K562 (cell line): ENCODE data around the gene TMEM11. TPM values are rescaled to one million over a fixed set of nuclear protein-coding genes. Genes with fewer than 3 reads are reported as not detected.

Experiments
- ATAC-seq: fragments of 200-7000 bp; cut with Tn5 transposase; 3 replicates; pipeline ENCODE4 v1.9.1; 2020; ENCODE audit warnings: moderate library complexity
- BruUV-seq: library from RNA; stranded (reverse); fragments of 400-500 nt; replicated peaks from 2 replicates; lab custom pipeline; 2021; lab: Mats Ljungman, UMichigan
- CTCF ChIA-PET: fragments of 300-600 bp; formaldehyde crosslinking; extraction: SDS; loops from one replicate; lab custom pipeline; 2021; ENCODE audit warnings: low intra/inter-chr PET ratio; lab: Yijun Ruan, JAX
- POLR2A ChIA-PET: fragments of 300-600, 350-650 bp; sonication (Branson Sonifier 250); formaldehyde crosslinking; extraction: SDS; loops from one replicate; lab custom pipeline; 2021; ENCODE audit warnings: antibody characterized with exemption, inconsistent platforms; lab: Yijun Ruan, JAX
- DNase-seq, 4 experiments: peaks; one replicate each; pipeline versions ENCODE4 v3.0.0 to v3.0.0-alpha.2; 2011 to 2018; ENCODE audit warnings: low spot score in 3 of 4, mixed read lengths in 3 of 4; ENCODE audit errors: extremely low read depth in 1 of 4
- FAIRE-seq: peaks from 2 replicates; lab custom pipeline; 2011; peaks lifted over from hg19 to GRCh38; lab: Jason Lieb, UNC
- H2AFZ ChIP-seq: 2 replicates; pipeline ENCODE4 v1.6.0; 2011; ENCODE audit warnings: low read depth, low read length, control low read depth, inconsistent platforms
- H3K27ac ChIP-seq: fragments of 200-600 bp; 3 replicates; pipeline ENCODE4 v1.8.0; 2011; ENCODE audit warnings: low read depth, mild to moderate bottlenecking, control low read depth, inconsistent platforms, low read length, moderate library complexity, mixed read lengths; ENCODE audit errors: extremely low read depth
- H3K27me3 ChIP-seq, 2 experiments: fragments of 300-600 bp in 1 of 2; 2 replicates in 1 of 2; 3 replicates in 1 of 2; pipeline versions ENCODE4 v1.6.0 to v1.8.0; 2011; ENCODE audit warnings: inconsistent platforms in 2 of 2, low read length in 2 of 2, mild to moderate bottlenecking in 1 of 2, mixed read lengths in 1 of 2, moderate library complexity in 1 of 2; ENCODE audit not compliant: control insufficient read depth in 2 of 2, insufficient read depth in 2 of 2
- H3K36me3 ChIP-seq: fragments of 300-600 bp; 3 replicates; pipeline ENCODE4 v1.8.0; 2011; ENCODE audit warnings: mild to moderate bottlenecking, low read length, inconsistent platforms; ENCODE audit not compliant: control insufficient read depth, insufficient read depth
- H3K4me1 ChIP-seq, 2 experiments: fragments of 200-600 bp in 1 of 2; replicated peaks in 1 of 2; 2 replicates in 1 of 2; 3 replicates in 1 of 2; pipeline versions ENCODE4 v1.5.1 to v1.8.0; 2011; ENCODE audit warnings: inconsistent platforms in 2 of 2, low read length in 2 of 2, mild to moderate bottlenecking in 1 of 2, mixed read lengths in 1 of 2, moderate library complexity in 1 of 2; ENCODE audit not compliant: control insufficient read depth in 2 of 2, insufficient read depth in 2 of 2
- H3K4me2 ChIP-seq: 2 replicates; pipeline ENCODE4 v1.6.1; 2011; ENCODE audit warnings: low read length, control low read depth, inconsistent platforms, mixed read lengths; ENCODE audit not compliant: insufficient read depth
- H3K4me3 ChIP-seq: fragments of 200-600 bp; sonication (generic), shearing (Covaris generic); 2 replicates; pipeline ENCODE4 v1.5.1; 2016; ENCODE audit warnings: control low read depth, inconsistent platforms
- H3K79me2 ChIP-seq: fragments of 200-600 bp; 3 replicates; pipeline ENCODE4 v1.8.0; 2011; ENCODE audit warnings: low read length, inconsistent platforms; ENCODE audit not compliant: control insufficient read depth, insufficient read depth
- H3K9ac ChIP-seq, 2 experiments: 2 replicates each; pipeline versions ENCODE4 v1.6.0 to v1.6.1; 2011; ENCODE audit warnings: low read depth in 2 of 2, low read length in 2 of 2, control low read depth in 1 of 2, inconsistent platforms in 1 of 2, mild to moderate bottlenecking in 1 of 2, mixed read lengths in 1 of 2; ENCODE audit not compliant: insufficient read depth in 1 of 2
- H3K9me1 ChIP-seq: one replicate; pipeline ENCODE4 v1.6.0; 2011; ENCODE audit warnings: inconsistent platforms, mild to moderate bottlenecking, low read length, moderate library complexity; ENCODE audit not compliant: control insufficient read depth, insufficient read depth
- H3K9me3 ChIP-seq: replicated peaks from 2 replicates; pipeline ENCODE4 v1.5.1; 2011; ENCODE audit warnings: low read depth, low read length, inconsistent platforms; ENCODE audit not compliant: control insufficient read depth, insufficient read depth
- H4K20me1 ChIP-seq: replicated peaks from 2 replicates; pipeline ENCODE4 v1.6.1; 2011; ENCODE audit warnings: low read length, inconsistent platforms, mixed read lengths; ENCODE audit not compliant: control insufficient read depth, insufficient read depth
- NFRKB ChIP-seq: fragments of 450-650 bp; IDR thresholded peaks from 2 replicates; pipeline ENCODE4 v1.6.1; 2016; ENCODE audit warnings: low read depth
- POLR2AphosphoS5 ChIP-seq: IDR thresholded peaks from 2 replicates; pipeline ENCODE4 v1.6.1; 2011; ENCODE audit warnings: mild to moderate bottlenecking, low read depth, low read length, moderate library complexity; ENCODE audit not compliant: control insufficient read depth, insufficient read depth
- TCF3 ChIP-seq: sonication (generic); formaldehyde crosslinking; IDR thresholded peaks from 2 replicates; pipeline ENCODE4 v1.4.0; 2020; ENCODE audit warnings: mild to moderate bottlenecking, missing genetic modification reagents
- TCF7L2 ChIP-seq: fragments of 150-350 bp; IDR thresholded peaks from 2 replicates; pipeline ENCODE4 v1.6.1; 2016; ENCODE audit warnings: low read depth, mild to moderate bottlenecking, low read length, moderate library complexity
- WGBS: fragments of 100-300 bp; shearing (Covaris generic); methylation state at CpG from one replicate; pipeline ENCODE4 v1.1.6; 2016; ENCODE audit warnings: low coverage, mixed read lengths; ENCODE audit not compliant: insufficient coverage; ENCODE audit errors: missing lambda C conversion rate; 5-methylcytosine and 5-hydroxymethylcytosine counted together
- in situ Hi-C: fragments of 300-500 bp; cut with MboI; formaldehyde crosslinking; loops from 4 replicates; pipeline ENCODE4 v1.15.0; 2018; ENCODE audit warnings: inconsistent platforms, mixed read lengths
- intact Hi-C: fragments of 100-400 bp; cut with micrococcal nuclease; formaldehyde crosslinking; loops from 2 replicates; pipeline ENCODE4 v1.14.2; 2022
- polyA plus RNA-seq, 8 experiments: library from polyadenylated mRNA; depleted of rRNA in 4 of 8; stranded (reverse) in 5 of 8; unstranded in 3 of 8; fragments of >200 nt; fragmentation: Nextera tagmentation in 2 of 8; fragmentation: Illumina TruSeq in 1 of 8; extraction: Ambion mirVana in 2 of 8; extraction: Trizol in 1 of 8; gene quantifications; 2 replicates each; pipeline versions ENCODE4 v1.2.1 to v1.2.3, GENCODE V29; 2011 to 2014; ENCODE audit warnings: inconsistent platforms in 1 of 8, missing spikeins in 1 of 8
- total RNA-seq, 7 experiments: library from RNA; depleted of rRNA in 6 of 7; stranded (reverse); fragments of >200 nt in 6 of 7; fragmentation: Illumina TruSeq in 2 of 7; extraction: Trizol in 2 of 7; gene quantifications; 2 replicates each; pipeline versions ENCODE4 v1.2.1 to v1.2.3, GENCODE V29; 2011 to 2021; ENCODE audit warnings: low replicate concordance in 1 of 7
- TF ChIP-seq, protein P1 (sequence below), 3 experiments: IDR thresholded peaks in 2 of 3; conservative IDR thresholded peaks in 1 of 3; 2 replicates each; pipeline ENCODE4 v1.5.1; 2011 to 2012; ENCODE audit warnings: low read length in 3 of 3, mild to moderate bottlenecking in 3 of 3, control low read depth in 2 of 3, improper control_type of control experiment in 1 of 3, inconsistent platforms in 1 of 3, low read depth in 1 of 3, mixed read lengths in 1 of 3, moderate library complexity in 1 of 3; ENCODE audit not compliant: insufficient read depth in 2 of 3

TMEM11 gene
- total and polyA plus RNA-seq, 9 of the 15 experiments (the other 6 are each of a cell fraction or from before 2014, with no cell fraction given) = 12.0 to 40.7 (median 30.0) TPM

DNA sequence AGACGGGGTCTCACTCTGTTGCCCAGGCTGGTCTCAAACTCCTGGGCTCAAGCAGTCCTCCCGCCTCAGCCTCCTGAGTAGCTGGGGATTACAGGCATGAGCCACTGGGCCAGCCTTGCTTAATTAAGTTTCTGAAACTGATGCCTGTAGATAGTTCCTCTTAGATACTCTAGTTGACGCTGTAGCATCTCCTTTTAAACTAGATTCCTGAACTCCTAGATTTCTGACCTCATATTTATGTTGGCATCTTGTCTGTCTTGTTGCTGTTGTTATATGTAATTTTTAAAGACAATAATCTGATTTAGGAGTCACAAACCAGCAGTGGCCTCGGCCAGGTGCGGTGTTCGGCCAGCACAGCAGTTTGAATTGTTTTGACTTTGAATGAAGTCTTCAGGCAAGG is 49.7 kb downstream of the TMEM11 start:
- Histone ChIP-seq H3K4me3 (no peak overlapping the region), H3K27ac (no peak overlapping the region), H3K79me2 (no peaks in the 10 kb centered on the region; the same call in 2 of the 3 replicates), H3K27me3 (no peaks in the 10 kb centered on the region), H3K4me1 (no peaks in the 10 kb centered on the region; a peak in 2 of 5 replicates), H2AFZ (no peak overlapping the region), H3K9ac (no peak overlapping the region), H3K4me2 (no peak overlapping the region), H4K20me1 (no peaks in the 10 kb centered on the region)
- ATAC-seq (no peak), DNase-seq (no peak), FAIRE-seq (no peak)
- in situ Hi-C loops = no loop called here
- no TSS peak for BruUV-seq
- TF ChIP-seq TCF7L2 (no peak), NFRKB (no peak), TCF3 (CRISPR knock-in tag) (no peak), POLR2AphosphoS5 (no peak)
- TF ChIP-seq, protein P1, sequence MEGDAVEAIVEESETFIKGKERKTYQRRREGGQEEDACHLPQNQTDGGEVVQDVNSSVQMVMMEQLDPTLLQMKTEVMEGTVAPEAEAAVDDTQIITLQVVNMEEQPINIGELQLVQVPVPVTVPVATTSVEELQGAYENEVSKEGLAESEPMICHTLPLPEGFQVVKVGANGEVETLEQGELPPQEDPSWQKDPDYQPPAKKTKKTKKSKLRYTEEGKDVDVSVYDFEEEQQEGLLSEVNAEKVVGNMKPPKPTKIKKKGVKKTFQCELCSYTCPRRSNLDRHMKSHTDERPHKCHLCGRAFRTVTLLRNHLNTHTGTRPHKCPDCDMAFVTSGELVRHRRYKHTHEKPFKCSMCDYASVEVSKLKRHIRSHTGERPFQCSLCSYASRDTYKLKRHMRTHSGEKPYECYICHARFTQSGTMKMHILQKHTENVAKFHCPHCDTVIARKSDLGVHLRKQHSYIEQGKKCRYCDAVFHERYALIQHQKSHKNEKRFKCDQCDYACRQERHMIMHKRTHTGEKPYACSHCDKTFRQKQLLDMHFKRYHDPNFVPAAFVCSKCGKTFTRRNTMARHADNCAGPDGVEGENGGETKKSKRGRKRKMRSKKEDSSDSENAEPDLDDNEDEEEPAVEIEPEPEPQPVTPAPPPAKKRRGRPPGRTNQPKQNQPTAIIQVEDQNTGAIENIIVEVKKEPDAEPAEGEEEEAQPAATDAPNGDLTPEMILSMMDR (IDR thresholded peaks at IDR 0.05 in 2 of 3, conservative IDR thresholded peaks at IDR 0.05 in 1 of 3; ENCODE audit: insufficient read depth in 2 of 3, low read depth in 1 of 3, low read length in 3 of 3) = 0 out of 6 replicates have a peak, but pooled peaks of 1 of the 3 experiments have one; percentile 9
- TF ChIP-seq, all 486 proteins: peak for 1
- Histone ChIP-seq H3K9me3 (no peaks in the 10 kb centered on the region), H3K9me1 (no peaks in the 10 kb centered on the region), H3K36me3 (no peaks in the 10 kb centered on the region)
- 67% methylated on average over 6 of the region's 6 CpGs for WGBS
- ChIA-PET POLR2A (no interaction called here), CTCF (no interaction called here)
- intact Hi-C loops = no loop called here
